Activated CD4-positive, alpha-beta T cell treated with anti-CD3 and anti-CD28 coated beads for 48 hours (primary cell): ENCODE results near the gene RSPH3.

Experiments used
- DNase-seq: peaks from one replicate; pipeline ENCODE4 v3.0.0-alpha.2; 2020

The RSPH3 gene

DNA sequence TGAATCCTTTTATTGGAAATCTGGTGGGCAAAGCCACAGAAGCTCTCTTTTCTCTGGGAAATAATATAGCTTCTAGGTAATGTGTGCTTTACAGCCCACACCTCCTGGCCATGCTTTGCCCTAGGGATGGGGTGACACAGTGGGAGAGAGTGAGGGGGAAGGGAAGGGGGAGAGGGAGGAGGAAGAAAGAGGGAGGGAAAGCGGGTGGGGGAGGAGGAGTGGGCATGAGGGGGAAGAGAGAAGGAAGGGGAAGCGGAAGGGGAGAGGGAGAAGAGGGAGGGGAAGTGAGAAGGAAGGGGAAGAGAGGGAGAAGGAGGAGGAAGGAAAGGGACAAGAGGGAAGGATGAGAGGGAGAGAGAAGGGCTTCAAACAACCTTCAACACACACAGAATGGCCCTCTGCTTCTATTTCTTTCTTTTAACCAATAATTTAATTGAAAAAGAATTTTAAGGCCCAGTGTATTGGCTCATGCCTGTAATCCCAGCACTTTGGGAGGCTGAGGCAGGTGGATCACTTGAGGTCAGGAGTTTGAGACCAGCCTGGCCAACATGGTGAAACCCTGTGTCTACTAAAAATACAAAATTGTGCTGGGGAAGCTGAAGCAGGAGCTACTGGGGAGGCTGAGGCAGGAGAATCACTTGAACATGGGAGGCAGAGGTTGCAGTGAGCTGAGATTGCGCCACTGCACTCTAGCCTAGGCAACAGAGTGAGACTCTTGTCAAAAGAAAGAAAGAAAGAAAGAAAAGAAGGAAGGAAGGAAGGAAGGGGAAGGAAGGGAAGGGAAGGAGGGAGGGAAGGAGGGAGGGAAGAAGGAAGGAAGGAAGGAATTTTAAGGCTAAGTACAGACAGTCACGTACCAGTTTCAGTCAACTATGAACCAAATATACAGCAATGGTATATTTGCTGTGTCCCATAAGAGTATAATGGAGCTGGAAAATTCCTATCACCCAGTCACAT, 75.2 kb downstream of the RSPH3 start:
- no peak for DNase-seq

DNA sequence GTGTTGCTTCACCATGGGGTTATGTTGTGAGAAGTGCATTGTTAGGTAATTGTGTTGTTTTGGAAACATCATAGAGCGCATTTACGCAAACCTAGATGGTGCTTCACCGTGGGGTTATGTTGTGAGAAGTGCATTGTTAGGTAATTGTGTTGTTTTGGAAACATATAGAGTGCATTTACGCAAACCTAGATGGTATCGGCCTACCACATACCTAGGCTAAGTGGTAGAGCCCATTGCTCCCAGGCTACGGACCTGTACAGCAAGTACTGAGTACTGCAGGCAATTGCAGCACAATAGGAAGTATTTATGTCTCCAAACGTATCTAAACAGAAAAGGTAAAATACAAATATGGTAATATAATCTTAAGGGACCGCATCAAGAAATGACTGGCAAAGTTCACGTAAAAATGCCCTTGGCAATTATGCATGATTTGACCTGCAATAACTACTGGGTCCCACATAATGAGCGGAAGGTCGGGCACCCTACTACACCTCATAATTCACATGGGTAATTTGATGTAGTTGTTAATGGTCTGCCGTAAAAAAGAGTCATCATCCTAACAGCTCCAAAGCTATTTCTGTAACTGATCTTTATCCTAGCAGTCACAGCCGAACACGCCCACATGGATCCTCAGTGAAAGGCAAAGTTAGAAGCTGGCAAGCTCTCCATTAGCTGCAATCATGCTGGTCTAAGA, 76.0 kb downstream of the RSPH3 start:
- no peak for DNase-seq
